ENCODE data around the gene CNOT9. TPM values are rescaled to one million over a fixed set of nuclear protein-coding genes. Genes with fewer than 3 reads are reported as not detected.

Gene CNOT9
- total and polyA plus RNA-seq, 9 donors, result 16.2 to 53.9 (median 33.2) TPM

- WGBS, 3 donors, result 68 to 77% (median 73%) methylated on average over 2 of the region's 2 CpGs
- Histone ChIP-seq H3K4me3 (no peak overlapping the region), H3K27me3 (no peaks in the 10 kb centered on the region), H3K4me1 (ENCODE audit: insufficient read depth) (no peaks in the 10 kb centered on the region), H3K27ac (no peak overlapping the region), H3K36me3 (no peaks in the 10 kb centered on the region), H3K9me3 (no peaks in the 10 kb centered on the region)
- TF ChIP-seq CTCF (IDR thresholded peaks at IDR 0.05), result no peak
- no peak for TF ChIP-seq EP300 (IDR thresholded peaks at IDR 0.05)
- no peak for TF ChIP-seq POLR2A (IDR thresholded peaks at IDR 0.05)
- intact Hi-C loops (cut with DNase I), result no loop called here
- no peak for DNase-seq
Observed at GRCh38 chr2:218605432-218605831, 36.8 kb downstream of the CNOT9 start.

- Histone ChIP-seq H3K4me1 (ENCODE audit: insufficient read depth) (no peaks in the 10 kb centered on the region), H3K4me3 (no peak within 1 kb of the TSS), H3K27me3 (no peaks in the 10 kb centered on the region), H3K9me3 (no peaks in the 10 kb centered on the region), H3K36me3 (no peaks in the 10 kb centered on the region), H3K27ac (no peak within 1 kb of the TSS)
- DNase-seq, result peak in 1 of 5 donors; percentile 14
- WGBS, 3 donors, result 2 to 6% (median 5%) methylated on average over 8 of the region's 8 CpGs
- intact Hi-C loops (cut with DNase I), result no loop called here
- TF ChIP-seq CTCF (IDR thresholded peaks at IDR 0.05) (no peak), EP300 (IDR thresholded peaks at IDR 0.05) (no peak), POLR2A (IDR thresholded peaks at IDR 0.05) (no peak)
Observed at GRCh38 chr2:218607436-218608115, 38.9 kb downstream of the CNOT9 start, which contains the start of gene PLCD4. Gene PLCD4 (plus strand): TSS chr2:218607899. CDS start chr2:218615740, 7,841 bp downstream.

GRCh38 chr2:218615868-218616315, 47.3 kb downstream of the CNOT9 start:
- Histone ChIP-seq H3K4me1 (ENCODE audit: insufficient read depth) (no peaks in the 10 kb centered on the region), H3K4me3 (no peak overlapping the region), H3K36me3 (no peaks in the 10 kb centered on the region), H3K9me3 (no peaks in the 10 kb centered on the region), H3K27me3 (no peaks in the 10 kb centered on the region), H3K27ac (no peak overlapping the region)
- TF ChIP-seq POLR2A (IDR thresholded peaks at IDR 0.05) (no peak), CTCF (IDR thresholded peaks at IDR 0.05) (no peak), EP300 (IDR thresholded peaks at IDR 0.05) (no peak)
- 78 to 82% (median 82%) methylated on average over 6 of the region's 6 CpGs for WGBS, 3 donors
- DNase-seq, result no peak
- intact Hi-C loops (cut with DNase I), result no loop called here

- Histone ChIP-seq H3K27me3 (no peaks in the 10 kb centered on the region), H3K4me1 (ENCODE audit: insufficient read depth) (no peaks in the 10 kb centered on the region), H3K9me3 (no peaks in the 10 kb centered on the region), H3K36me3 (no peaks in the 10 kb centered on the region), H3K4me3 (no peak overlapping the region), H3K27ac (no peak overlapping the region)
- intact Hi-C loops (cut with DNase I), result no loop called here
- TF ChIP-seq POLR2A (IDR thresholded peaks at IDR 0.05) (no peak), CTCF (IDR thresholded peaks at IDR 0.05) (no peak), EP300 (IDR thresholded peaks at IDR 0.05) (no peak)
- no peak for DNase-seq
- WGBS, 3 donors, result 87 to 91% (median 87%) methylated on average over 9 of the region's 9 CpGs
Observed at GRCh38 chr2:218618102-218618860, 49.6 kb downstream of the CNOT9 start.
